GM21381 (cell line): ENCODE measurements around the gene CD4.

ENCODE experiments used
- ATAC-seq: cut with Tn5 transposase; IDR thresholded peaks from one replicate; pipeline ENCODE4 v1.9.1; 2021; ENCODE audit warnings: mild to moderate bottlenecking, moderate library complexity; ENCODE audit not compliant: unreplicated experiment

Gene CD4

DNA sequence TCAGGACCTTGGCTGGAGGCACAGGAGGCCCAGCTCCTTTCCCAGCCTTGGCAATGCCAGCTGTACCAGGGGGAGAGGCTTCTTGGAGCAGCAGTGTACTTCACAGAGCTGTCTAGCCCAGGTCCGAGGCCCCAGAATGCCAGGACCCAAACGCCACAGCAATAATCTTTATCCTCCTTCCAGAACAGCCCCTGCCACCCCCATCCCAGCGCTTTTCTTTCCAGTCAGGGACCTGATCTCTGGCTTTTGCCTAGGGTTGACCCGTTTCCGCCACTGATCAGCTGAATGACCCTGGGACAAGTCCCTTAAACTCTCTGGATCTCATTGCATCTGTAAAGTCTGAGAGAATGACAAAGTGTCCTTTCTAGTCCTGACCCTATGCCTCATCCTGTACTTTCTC lies 11.9 kb upstream of the CD4 start:
- no peak for ATAC-seq

DNA sequence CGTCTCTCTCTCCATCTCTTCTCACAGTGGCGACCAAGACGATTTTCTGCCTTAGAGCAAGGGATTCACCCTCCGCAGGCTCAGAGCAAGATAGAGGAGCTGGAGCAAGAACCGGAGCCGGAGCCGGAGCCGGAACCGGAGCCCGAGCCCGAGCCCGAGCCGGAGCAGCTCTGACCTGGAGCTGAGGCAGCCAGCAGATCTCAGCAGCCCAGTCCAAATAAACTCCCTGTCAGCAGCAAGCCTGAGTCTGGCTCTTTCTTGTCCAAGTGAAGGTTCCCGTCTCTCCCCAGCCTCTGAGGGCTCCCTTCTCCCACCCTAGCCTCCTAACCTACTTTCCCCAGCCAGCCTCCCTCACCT lies 11.1 kb upstream of the CD4 start:
- ATAC-seq = no peak

- ATAC-seq = peak; percentile 75
These were observed 10.5 kb upstream of the CD4 start for GRCh38 chr12:6778574-6779550.

GRCh38 chr12:6779708-6780432 lies 9.5 kb upstream of the CD4 start:
- no peak for ATAC-seq

DNA sequence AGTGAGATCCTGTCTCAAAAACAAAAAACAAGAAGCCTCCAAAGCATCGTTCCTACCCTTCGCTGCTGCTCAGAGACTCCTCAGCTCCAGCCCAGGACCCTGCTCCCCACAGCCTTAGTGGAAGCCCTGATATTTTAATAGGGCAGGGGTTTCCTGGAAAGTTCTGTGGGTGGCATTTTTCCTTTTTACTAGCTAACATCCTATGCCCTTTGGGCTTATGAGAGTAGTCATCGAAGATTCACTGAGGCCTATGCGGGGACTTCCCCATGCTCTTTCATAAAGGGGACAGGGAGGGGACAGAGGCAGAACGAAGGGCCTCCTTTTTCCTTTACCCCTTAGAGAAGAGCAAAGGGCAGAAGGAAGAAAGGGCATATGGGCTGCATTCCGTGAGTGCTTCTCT lies 8.8 kb upstream of the CD4 start:
- ATAC-seq = no peak

- ATAC-seq = no peak
These were observed 7.2 kb upstream of the CD4 start for GRCh38 chr12:6782119-6782518.

DNA sequence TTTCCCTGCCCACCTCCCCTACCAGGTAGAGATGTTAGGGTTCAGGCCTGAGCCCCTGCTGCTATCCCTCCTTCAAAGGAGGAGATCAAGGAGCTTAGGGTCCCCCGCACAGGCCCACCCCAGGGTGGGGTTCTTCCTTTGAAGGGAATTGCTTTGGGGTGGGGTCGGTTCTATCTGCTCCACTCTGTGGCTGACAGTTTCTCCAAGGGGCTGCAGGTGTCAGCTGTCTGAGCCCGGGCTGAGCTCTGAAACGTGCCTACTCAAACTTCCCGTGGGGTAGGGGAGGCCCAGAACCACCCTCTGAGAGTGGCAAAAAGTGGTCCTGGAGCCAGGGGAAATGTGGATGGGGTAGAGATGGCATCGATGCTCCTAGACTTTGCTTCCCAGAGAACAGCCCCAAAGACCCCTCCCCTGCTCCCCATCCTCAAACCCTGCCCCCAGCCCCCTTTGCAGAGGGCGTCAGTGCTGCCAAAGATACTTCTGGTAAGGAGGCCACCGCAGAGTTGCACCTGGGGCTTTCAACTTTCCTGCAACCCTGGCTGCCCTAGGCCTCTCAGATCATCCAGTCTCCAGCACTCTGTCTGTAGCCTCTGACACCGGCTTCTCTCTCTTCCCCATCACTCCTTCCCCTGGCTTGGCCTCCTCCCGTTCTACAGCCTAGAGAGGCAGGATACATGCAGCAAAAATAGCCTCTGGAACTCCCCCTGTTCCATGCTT lies 6.3 kb upstream of the CD4 start:
- no peak for ATAC-seq

DNA sequence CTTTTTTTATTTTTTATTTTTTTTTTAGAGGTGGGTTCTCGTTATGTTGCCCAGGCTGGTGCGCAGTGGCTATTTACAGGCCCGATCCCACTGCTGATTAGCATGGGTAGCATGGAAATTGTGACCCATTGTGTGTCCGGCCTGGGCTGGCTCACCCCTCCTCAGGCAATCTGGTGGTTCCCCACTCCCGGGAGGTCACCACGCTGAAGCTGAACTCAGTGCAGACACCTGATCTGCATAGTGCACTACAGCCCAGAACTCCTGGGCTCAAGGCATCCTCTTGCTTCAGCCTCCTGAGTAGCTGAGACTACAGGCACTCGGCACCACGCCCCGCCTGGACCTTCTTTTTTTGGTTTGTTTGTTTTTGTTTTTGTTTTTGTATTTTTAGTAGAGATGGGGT lies 5.5 kb upstream of the CD4 start:
- ATAC-seq = no peak

DNA sequence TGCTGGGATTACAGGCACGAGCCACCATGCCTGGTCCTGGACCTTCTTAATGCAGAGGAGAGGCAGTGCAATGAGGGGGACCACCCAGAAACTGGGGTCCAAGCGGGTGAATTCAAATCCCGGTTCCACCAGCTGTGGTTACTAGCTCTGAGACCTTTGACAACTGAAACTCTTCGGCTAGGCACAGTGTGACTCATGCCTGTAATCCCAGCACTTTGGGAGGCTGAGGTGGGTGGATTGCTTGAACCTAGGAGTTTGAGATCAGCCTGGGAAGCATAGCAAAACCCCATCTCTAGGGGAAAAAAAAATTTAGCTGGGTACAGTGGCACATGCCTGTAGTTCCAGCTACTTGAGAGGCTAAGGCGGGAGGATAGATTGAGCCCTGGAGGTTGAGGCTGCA lies 5.0 kb upstream of the CD4 start:
- no peak for ATAC-seq

DNA sequence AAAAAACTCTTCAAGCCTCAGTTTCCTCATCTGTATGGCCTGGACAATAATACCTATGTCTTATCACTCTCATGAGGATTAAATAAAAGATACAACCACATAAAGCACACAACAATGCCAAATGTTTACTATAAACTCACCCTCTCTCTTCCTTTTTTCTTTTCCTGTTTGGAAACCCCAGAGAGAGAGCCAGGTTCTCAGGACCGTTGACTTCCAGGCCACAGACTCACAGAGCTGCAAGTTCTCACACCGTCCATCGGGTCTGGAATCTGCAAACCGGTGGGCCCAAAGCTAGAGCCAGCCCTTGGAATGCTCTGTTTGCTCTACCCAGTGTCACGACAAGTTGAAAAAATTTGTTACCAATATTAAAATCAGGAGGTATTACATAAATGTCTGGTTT lies 4.6 kb upstream of the CD4 start:
- ATAC-seq = no peak

- ATAC-seq = no peak
These were observed 2.8 kb upstream of the CD4 start for GRCh38 chr12:6786416-6787094.

GRCh38 chr12:6787309-6787708 lies 2.0 kb upstream of the CD4 start:
- ATAC-seq = no peak

DNA sequence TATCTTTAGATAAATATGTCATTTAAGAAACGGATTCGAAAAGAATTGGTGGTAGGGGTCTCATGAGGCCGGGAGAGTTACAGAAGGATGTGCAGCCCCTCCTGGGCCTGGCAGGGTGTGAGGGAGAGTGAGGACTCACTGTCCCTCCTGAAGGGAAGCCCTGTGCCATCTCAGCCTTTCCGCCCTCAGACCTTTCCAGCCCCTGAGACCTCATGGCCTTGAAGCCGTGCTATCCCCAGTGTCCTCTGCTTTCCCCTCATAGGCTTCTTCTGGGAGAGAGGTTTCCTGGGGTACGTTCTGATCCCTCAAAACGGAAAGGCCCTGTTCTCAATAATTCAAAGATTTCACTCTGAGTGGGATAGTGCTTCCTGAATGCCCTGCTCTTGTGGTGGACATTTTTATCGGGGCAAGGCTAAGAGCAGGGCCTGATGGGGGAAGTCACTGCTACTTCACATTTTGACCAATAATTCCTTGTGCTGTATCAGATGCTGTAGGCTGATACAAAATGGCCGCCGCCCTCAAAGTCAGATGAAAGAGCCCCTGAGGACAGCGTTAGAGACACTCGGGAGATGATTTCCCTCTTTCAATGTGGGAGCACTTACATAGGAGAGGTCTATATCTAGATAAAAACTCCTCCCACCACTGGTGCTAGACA lies 1.3 kb downstream of the CD4 start:
- no peak for ATAC-seq

DNA sequence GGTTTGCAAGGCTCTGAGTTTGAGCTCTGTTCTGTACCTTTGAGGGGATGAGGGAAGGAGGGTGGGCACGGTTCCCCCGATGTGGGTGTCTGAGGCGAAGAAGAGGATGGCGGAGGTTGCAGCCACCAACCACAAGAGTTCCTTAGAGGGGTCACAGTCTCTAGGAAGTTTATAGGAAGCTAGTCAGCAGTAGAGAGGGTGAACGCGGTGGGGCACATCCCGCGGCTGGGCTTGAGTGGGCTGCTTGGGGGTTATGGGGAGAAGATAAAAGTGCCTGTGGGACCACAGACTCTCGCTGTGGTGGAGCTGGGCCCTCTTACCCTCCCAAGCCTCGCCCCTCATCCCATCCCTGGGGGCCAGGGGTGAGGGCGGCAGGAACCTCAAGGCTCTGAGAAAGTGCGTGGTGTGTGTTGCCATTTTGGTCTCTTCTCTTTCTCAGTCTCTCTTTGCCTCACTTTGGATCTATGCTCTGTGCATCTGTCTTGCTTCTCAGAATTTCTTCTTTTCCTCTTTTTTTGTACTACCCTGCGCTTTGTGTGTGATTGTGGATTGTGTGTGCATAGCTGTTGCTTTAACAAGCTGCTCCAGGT lies 2.7 kb downstream of the CD4 start:
- no peak for ATAC-seq

DNA sequence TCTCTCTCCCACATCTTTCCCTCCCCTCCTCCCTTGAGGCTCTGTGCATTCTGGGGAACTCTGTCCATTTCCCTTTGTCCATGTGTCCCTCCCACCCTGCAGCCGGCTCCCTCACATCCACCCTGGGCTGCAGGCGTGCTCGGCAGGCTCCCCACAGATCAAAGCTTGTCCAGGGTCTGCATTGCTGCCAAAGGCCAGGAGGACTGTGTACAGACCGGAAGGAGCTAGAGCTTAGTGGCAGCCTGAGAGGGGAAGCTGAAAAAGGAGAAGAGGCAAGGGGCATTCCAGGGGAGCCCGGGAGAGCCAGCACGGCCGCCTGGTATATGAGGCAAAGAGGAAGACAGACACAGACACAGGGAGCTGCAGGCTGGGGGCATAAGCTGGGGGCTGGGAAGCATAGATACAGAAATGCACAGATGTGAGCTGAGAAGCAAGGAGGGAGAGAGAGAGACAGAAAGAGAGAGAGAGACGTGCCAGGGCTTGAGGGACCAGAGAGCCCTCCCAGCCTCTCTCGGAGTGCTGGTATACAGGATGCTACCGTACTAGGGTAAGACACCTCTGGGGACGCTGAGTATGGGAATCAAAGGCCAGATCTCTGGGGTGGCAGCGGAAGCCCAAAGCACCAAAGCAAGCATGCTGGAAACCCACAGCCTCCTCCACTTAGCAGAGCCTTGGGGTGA lies 3.3 kb downstream of the CD4 start:
- ATAC-seq = no peak

- no peak for ATAC-seq
These were observed 5.8 kb downstream of the CD4 start for GRCh38 chr12:6795088-6795487.

GRCh38 chr12:6796576-6796975 lies 7.2 kb downstream of the CD4 start:
- ATAC-seq = no peak

- no peak for ATAC-seq
These were observed 9.8 kb downstream of the CD4 start for GRCh38 chr12:6799147-6799546.

DNA sequence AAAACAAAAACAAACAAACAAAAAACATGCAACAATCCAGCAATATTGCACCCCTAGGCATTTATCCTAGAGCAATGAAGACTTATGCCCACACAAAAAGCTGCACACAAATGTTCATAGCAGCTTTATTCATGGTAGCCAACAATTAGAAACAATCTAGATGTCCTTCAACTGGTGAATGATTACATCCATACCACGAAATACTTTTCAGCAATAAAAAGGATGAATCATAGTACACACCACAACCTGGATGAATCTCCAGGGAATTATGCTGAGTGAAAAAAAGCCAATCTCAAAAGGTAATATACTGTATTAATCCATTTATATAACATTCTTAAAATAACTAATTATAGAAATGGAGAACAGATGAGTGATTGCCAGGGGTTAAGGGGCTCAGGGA lies 17.8 kb downstream of the CD4 start:
- ATAC-seq = no peak

DNA sequence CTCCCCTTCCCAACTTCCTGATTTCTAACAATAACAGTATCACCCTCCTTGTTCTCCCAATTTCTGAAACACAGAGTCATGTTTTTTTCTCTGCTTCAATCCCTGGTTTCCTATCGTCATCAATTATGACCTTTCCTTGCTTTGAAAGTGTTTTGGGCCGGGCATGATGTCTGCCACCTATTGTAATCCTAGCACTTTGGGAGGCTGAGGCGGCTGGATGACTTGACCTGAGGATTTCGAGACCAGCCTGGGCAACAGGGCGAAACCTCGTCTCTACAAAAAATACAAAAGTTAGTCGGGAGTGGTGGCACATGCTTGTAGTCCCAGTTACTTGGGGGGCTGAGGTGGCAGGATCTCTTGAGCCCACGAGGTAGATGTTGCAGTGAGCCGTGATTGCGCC lies 19.7 kb downstream of the CD4 start:
- ATAC-seq = no peak
